ENCODE measurements around the gene FABP2.
A peak's percentile ranks its signal among the peaks of the same experiment; 100 is the strongest.
"Not testable (repeated sequence)": the region's sequence is repeated elsewhere in the genome, so short reads cannot be mapped to it uniquely, and the experiment has no call there.

The FABP2 gene

DNA sequence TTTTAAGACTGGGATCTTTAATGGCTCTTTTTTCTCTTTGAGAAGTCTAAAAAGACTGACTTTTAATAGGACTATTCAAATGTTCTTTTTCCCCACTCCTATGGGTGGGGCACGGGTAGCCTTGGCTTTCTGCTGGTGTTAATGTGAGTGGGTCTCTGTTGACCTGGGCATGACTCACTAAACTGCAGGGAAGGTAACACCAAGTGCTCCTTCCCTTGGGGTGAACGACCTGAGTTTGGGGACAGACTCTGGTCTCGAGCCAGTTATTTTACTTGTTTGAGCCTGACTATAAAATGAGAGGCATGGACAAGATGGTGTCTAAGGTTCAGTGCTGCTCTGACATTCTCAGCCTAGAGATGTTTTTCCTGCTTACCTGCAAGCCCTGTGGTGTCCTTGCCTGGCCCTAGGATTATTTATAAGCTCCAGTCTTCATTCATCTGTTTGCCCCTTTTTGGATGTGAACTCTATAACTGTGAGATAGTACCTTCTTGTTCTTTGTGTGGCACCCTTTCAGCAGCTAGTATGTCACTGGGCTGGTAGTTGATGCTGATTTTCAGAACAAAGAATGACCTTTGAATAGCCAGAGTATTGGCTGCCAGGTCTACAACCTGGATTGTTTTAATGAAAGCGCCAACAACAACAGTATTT lies 14.5 kb upstream of the FABP2 start:
- not testable (repeated sequence) for H3K4me1 Mint-ChIP-seq; ATAC-seq (replicated peaks); H3K27ac Mint-ChIP-seq; H3K27me3 Mint-ChIP-seq; DNase-seq; H3K4me3 Mint-ChIP-seq; H3K36me3 Mint-ChIP-seq; H3K9me3 Mint-ChIP-seq

- no peak overlapping the region for H3K4me3 Mint-ChIP-seq
- peaks cover 0 to 1% of the 10 kb centered on the region in 2 donors for H3K9me3 Mint-ChIP-seq
- no peaks in the 10 kb centered on the region for H3K4me1 Mint-ChIP-seq
- H3K36me3 Mint-ChIP-seq, result no peaks in the 10 kb centered on the region
- DNase-seq (no peak), ATAC-seq (replicated peaks) (no peak)
- no peak overlapping the region for H3K27ac Mint-ChIP-seq
- peaks cover 4 to 14% of the 10 kb centered on the region in 2 donors for H3K27me3 Mint-ChIP-seq
Measured at GRCh38 chr4:119329835-119330620, 8.1 kb upstream of the FABP2 start.

DNA sequence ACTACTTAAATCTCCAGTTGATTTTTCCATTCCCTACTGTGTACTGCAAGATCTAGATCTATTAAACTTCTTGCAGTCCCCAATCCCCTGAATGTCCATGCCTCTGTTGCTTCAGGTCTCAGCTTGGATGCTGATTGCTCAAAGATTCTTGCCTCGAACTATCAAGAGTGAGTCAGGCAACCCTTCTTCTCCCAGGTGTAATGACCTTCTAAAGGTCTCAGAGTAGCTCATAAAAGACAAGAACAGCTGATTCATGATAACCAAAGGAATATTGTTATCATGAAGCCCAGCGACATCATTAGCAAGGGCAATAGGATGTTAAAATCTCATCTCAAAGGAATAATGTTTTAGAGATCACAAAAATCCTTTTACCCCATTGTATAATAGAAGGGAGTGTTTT lies 6.8 kb upstream of the FABP2 start:
- no peak overlapping the region for H3K4me3 Mint-ChIP-seq
- no peak for DNase-seq
- H3K36me3 Mint-ChIP-seq, result no peaks in the 10 kb centered on the region
- no peaks in the 10 kb centered on the region for H3K4me1 Mint-ChIP-seq
- peaks cover 4 to 14% of the 10 kb centered on the region in 2 donors for H3K27me3 Mint-ChIP-seq
- peaks cover 0 to 1% of the 10 kb centered on the region in 2 donors for H3K9me3 Mint-ChIP-seq
- H3K27ac Mint-ChIP-seq, result no peak overlapping the region
- no peak for ATAC-seq (replicated peaks)

DNA sequence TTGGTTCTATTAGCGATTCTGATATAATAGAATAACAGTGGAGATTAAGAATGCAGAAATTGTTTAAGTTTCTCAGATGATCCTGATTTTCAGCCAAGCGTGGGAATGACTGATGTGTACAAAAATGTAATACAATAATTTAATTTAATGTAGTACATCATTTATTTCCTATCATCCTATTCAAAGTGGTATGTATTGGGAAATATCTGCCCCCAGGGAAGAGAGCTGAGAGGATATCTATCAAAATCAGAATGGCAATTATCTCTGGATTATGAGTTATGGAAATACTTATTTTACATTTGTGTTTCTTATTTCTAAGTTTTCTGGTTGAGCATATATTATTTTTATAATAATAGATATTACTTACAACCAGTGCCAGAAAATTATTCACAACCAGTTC lies 3.9 kb downstream of the FABP2 start:
- Mint-ChIP-seq H3K27ac (no peak overlapping the region), H3K27me3 (peaks cover 0 to 10% of the 10 kb centered on the region in 2 donors), H3K36me3 (no peaks in the 10 kb centered on the region), H3K9me3 (no peaks in the 10 kb centered on the region), H3K4me3 (no peak overlapping the region), H3K4me1 (no peaks in the 10 kb centered on the region)
- no peak for DNase-seq
- no peak for ATAC-seq (replicated peaks)

DNA sequence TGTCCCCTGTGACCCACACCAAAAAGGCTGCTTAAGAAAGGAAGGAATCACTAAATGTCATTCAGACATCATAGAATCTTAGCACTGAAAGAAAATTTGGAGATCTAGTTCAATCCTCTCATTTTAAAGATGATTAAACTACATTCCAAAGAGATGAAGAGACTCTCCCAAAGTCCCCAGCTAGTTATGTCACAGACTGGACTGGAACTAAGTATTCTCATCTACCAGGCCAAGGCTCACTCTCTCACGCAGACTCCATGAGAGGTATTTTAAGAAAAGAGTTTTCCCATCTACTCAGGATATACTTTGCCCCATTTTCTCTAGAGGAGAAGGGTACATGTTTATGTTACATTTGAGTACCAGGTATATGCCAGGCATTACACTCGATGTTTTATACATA lies 6.9 kb downstream of the FABP2 start:
- H3K36me3 Mint-ChIP-seq, result no peaks in the 10 kb centered on the region
- DNase-seq, result no peak
- peaks cover 0 to 10% of the 10 kb centered on the region in 2 donors for H3K27me3 Mint-ChIP-seq
- H3K4me1 Mint-ChIP-seq, result no peaks in the 10 kb centered on the region
- H3K27ac Mint-ChIP-seq, result no peak overlapping the region
- H3K9me3 Mint-ChIP-seq, result no peaks in the 10 kb centered on the region
- ATAC-seq (replicated peaks), result no peak
- no peak overlapping the region for H3K4me3 Mint-ChIP-seq

GRCh38 chr4:119314356-119314755 lies 7.6 kb downstream of the FABP2 start:
- no peak for DNase-seq

GRCh38 chr4:119313237-119313636 lies 8.7 kb downstream of the FABP2 start:
- Mint-ChIP-seq H3K9me3 (no peaks in the 10 kb centered on the region), H3K27ac (no peak overlapping the region), H3K4me1 (no peaks in the 10 kb centered on the region), H3K27me3 (peaks cover 0 to 10% of the 10 kb centered on the region in 2 donors), H3K36me3 (no peaks in the 10 kb centered on the region), H3K4me3 (no peak overlapping the region)
- DNase-seq (no peak), ATAC-seq (replicated peaks) (no peak)

More at GRCh38 chr4:119314356-119314755, 7.6 kb downstream of the FABP2 start:
- peak; percentile 60 to 67 for ATAC-seq (replicated peaks)
- no peak overlapping the region for H3K4me3 Mint-ChIP-seq
- H3K27ac Mint-ChIP-seq, result no peak overlapping the region
- H3K27me3 Mint-ChIP-seq, result peaks cover 0 to 10% of the 10 kb centered on the region in 2 donors
- H3K4me1 Mint-ChIP-seq, result no peaks in the 10 kb centered on the region
- H3K36me3 Mint-ChIP-seq, result no peaks in the 10 kb centered on the region
- H3K9me3 Mint-ChIP-seq, result no peaks in the 10 kb centered on the region

- Mint-ChIP-seq H3K36me3 (no peaks in the 10 kb centered on the region), H3K4me3 (no peak overlapping the region), H3K27ac (no peak overlapping the region), H3K4me1 (no peaks in the 10 kb centered on the region), H3K9me3 (no peaks in the 10 kb centered on the region), H3K27me3 (peaks cover 0 to 10% of the 10 kb centered on the region in 2 donors)
- no peak for ATAC-seq (replicated peaks)
- no peak for DNase-seq
Measured at GRCh38 chr4:119310826-119311225, 11.1 kb downstream of the FABP2 start.

- Mint-ChIP-seq H3K9me3 (no peaks in the 10 kb centered on the region), H3K4me1 (no peaks in the 10 kb centered on the region), H3K27ac (no peak overlapping the region), H3K36me3 (no peaks in the 10 kb centered on the region), H3K4me3 (no peak overlapping the region), H3K27me3 (no peaks in the 10 kb centered on the region)
- DNase-seq, result no peak
- ATAC-seq (replicated peaks), result no peak
Measured at GRCh38 chr4:119307606-119308005, 14.3 kb downstream of the FABP2 start.

GRCh38 chr4:119304431-119304830 lies 17.5 kb downstream of the FABP2 start:
- H3K4me3 Mint-ChIP-seq, result no peak overlapping the region
- DNase-seq, result no peak
- no peak for ATAC-seq (replicated peaks)
- no peak overlapping the region for H3K27ac Mint-ChIP-seq
- no peaks in the 10 kb centered on the region for H3K9me3 Mint-ChIP-seq
- no peaks in the 10 kb centered on the region for H3K27me3 Mint-ChIP-seq
- H3K36me3 Mint-ChIP-seq, result peaks cover 0 to 3% of the 10 kb centered on the region in 2 donors
- peaks cover 2 to 3% of the 10 kb centered on the region in 2 donors for H3K4me1 Mint-ChIP-seq

DNA sequence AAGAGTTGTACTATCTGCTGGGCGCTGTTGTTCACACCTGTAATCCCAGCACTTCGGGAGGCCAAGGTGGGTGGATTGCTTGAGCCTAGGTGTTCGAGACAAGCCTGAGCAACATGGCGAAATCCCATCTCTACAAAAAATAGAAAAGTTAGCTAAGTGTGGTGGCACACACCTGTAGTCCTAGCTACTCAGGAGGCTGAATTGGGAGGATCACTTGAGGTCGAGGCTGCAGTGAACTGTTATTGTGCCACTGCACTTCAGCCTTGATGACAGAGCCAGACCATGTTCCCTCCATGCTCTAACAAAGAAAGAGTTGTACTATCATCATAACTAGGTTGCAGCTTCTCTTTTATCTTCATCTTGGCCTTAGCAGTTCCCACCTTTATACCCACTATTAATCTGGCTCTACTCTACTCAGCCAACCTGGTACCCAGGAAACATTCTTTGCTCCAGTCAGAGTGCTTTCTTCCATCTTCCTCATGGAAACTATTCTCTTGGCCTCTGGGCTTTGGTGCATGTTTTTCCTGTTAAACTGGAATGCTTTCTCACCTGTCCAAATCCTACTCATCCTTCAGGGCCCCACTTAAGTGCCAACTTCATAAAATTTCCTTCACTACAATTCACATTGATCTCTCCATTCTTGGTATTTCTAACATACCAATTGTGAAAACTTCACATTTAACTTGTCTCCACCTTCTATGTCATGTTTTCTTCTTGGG lies 18.2 kb downstream of the FABP2 start:
- H3K27me3 Mint-ChIP-seq, result no peaks in the 10 kb centered on the region
- DNase-seq, result no peak
- no peak for ATAC-seq (replicated peaks)
- no peak overlapping the region for H3K4me3 Mint-ChIP-seq
- H3K27ac Mint-ChIP-seq, result no peak overlapping the region
- H3K36me3 Mint-ChIP-seq, result peaks cover 3 to 9% of the 10 kb centered on the region in 2 donors
- H3K4me1 Mint-ChIP-seq, result peaks cover 8 to 10% of the 10 kb centered on the region in 2 donors
- no peaks in the 10 kb centered on the region for H3K9me3 Mint-ChIP-seq

DNA sequence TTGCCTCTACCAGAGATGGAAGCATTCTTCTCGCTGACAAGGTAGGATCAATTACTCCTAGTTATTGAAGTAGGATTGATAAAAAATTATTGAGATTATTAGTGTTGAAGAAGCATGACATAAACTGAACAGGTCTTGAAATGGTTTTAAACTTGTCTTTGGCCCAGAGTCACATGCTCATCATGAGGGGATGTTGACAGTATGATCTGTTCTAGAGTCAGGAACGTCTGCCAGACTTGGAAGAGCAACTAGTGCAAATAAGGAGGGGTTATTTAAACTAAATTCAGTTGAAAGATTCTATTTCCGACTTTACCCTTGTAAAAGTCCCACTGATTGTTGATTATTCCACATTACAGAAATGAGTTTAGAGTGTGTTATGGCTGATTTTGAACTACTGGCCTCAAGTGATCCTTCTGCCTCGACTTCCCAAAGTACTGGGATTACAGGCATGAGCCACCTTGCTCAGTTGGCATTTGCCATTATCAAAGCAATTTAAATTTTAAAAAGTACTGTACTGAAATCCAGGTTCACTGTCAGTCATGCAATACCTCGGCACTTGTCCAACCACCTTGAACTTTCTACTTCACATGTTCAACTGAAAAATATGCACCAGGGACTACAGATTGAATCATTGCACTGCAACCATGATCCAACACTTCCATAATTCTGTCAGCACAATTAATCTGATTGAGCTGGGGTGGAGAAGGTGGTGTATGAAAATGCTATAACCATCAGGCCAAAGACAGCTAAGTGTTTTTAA lies 19.7 kb downstream of the FABP2 start:
- Mint-ChIP-seq H3K27me3 (no peaks in the 10 kb centered on the region), H3K36me3 (peaks cover 6 to 13% of the 10 kb centered on the region in 2 donors), H3K4me3 (no peak overlapping the region), H3K27ac (no peak overlapping the region), H3K9me3 (no peaks in the 10 kb centered on the region), H3K4me1 (peaks cover 8 to 20% of the 10 kb centered on the region in 2 donors)
- ATAC-seq (replicated peaks) (no peak), DNase-seq (no peak)

DNA sequence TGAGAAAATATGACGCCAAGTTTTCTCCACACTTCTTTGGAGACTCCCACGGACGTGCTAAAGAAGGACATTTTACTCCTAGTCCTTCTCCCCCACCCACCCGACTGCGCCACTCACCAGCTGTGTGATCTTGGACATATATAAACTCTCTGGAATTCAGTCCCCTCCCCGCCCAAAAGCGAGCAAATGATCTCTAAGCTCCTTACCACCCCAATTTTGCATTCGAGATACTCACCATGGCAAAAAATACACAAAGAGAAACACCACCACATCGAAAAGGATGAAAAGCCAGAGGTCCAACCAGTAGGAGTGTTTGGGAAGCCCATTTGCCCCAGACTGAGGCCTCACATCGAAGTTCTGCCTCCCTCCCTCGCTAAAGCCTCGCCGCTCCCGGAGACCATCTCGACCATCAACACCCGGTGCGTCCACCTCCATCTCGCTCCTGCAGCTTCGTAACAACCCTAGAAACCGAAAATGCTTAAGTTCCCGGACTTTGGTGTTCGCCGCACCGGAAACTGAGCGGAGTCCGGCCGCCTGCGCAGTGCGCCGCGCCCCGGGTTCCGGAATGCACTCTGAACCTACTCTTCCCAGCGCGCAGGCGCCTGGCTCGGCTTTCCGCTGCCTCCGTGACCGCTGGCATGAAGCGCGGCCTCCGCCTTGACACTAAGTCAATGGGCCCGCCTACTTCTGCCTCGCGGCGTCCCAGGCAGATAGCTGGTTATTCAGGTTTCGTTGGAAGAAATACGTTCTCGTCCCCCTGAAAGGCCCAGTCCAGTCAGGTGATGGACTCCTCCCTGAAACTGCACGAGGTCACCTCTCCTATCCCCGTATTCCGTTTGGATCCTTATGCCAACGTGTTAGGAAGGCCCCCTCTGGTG lies 21.6 kb downstream of the FABP2 start:
- H3K4me1 Mint-ChIP-seq, result peaks cover 10 to 20% of the 10 kb centered on the region in 2 donors
- no peaks in the 10 kb centered on the region for H3K27me3 Mint-ChIP-seq
- ATAC-seq (replicated peaks) (peak; percentile 98), DNase-seq (peak; percentile 95)
- H3K27ac Mint-ChIP-seq, result peak overlapping the region; percentile 99
- H3K9me3 Mint-ChIP-seq, result no peaks in the 10 kb centered on the region
- H3K4me3 Mint-ChIP-seq, result peak overlapping the region; percentile 96 to 99
- peaks cover 11 to 20% of the 10 kb centered on the region in 2 donors for H3K36me3 Mint-ChIP-seq
